ENCODE results near the gene SV2C.
"Not testable (repeated sequence)": the region's sequence is repeated elsewhere in the genome, so short reads cannot be mapped to it uniquely, and the experiment has no call there.

Gene SV2C

DNA sequence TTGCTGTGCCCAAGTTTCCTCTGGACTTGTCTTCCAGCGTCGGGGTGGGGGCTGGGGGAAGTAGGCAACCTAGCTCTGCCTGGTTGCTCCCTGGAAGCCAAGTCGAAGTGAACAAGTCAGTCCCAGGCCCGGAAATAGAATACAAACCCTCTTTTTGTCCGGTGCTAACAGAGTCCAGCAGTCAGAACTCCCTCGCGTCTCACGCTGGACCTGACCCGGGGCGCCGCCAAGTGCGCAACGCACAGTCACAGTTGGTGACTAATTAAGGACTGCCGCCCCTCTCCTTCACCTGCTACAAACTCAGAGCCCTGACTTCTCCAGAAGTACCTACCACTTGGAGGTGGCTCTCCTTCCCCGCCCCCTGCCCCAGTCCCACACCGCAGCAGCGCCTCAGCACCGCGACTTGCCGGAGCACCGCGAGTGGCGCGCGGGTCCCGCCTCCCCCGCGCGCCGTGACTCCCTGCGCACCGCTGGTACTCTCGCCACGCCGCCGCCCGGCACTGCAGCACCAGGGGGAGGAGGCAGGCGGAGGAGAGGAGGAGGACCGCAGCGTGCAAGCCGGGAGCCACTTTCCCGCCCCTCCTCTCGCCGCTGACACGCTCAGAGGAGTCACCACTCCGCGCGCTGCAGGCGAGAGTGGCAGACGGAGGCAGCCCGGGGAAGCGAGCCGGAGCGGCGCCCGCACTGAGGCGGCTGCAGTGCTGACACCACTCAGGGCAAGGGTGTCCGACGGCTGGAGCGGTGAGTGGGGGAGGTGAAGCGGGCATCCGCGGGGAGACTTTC is at the start of gene SV2C:
Gene SV2C, plus strand, starts transcription at position 612 of the 783 bp plus-strand sequence. CDS start 48,368 bp downstream, outside the sequence.
- peaks cover 52 to 66% of the 10 kb centered on the region in 2 donors for H3K27me3 ChIP-seq (ENCODE audit: control insufficient read depth in 1 of 2, insufficient read depth in 2 of 2, low read length in 2 of 2)
- H3K9me3 ChIP-seq (ENCODE audit: control insufficient read depth in 1 of 2, low read length in 2 of 2): no peaks in the 10 kb centered on the region
- peaks cover 7 to 12% of the 10 kb centered on the region in 2 donors for H3K4me1 ChIP-seq (ENCODE audit: control insufficient read depth in 1 of 2, insufficient read depth in 2 of 2, low read length in 2 of 2)
- no peak within 1 kb of the TSS for H3K9ac ChIP-seq (ENCODE audit: low read depth in 1 of 2, low read length in 2 of 2)
- H3K4me3 ChIP-seq (ENCODE audit: low read depth in 1 of 2, low read length in 2 of 2): peak within 1 kb of the TSS in 1 of 2 donors; percentile 38
- no peaks in the 10 kb centered on the region for H3K36me3 ChIP-seq (ENCODE audit: control insufficient read depth in 1 of 2, insufficient read depth in 2 of 2, low read length in 2 of 2)
- H3K27ac ChIP-seq (ENCODE audit: low read depth, low read length): no peak within 1 kb of the TSS

DNA sequence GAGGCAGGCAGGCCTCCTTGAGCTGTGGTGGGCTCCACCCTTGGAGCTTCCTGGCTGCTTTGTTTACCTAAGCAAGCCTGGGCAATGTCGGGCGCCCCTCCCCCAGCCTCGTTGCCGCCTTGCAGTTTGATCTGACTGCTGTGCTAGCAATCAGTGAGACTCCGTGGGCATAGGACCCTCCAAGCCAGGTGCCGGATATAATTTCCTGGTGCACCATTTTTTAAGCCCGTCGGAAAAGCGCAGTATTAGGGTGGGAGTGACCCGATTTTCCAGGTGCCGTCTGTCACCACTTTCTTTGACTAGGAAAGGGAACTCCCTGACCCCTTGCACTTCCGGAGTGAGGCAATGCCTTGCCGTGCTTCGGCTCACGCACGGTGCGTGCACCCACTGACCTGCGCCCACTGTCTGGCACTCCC is 45.4 kb upstream of the SV2C start:
- not testable (repeated sequence) for H3K27me3 ChIP-seq (ENCODE audit: control insufficient read depth in 1 of 2, insufficient read depth in 2 of 2, low read length in 2 of 2)

GRCh38 chr5:76038212-76038611 is 45.0 kb upstream of the SV2C start:
- no peaks in the 10 kb centered on the region for H3K36me3 ChIP-seq (ENCODE audit: control insufficient read depth in 1 of 2, insufficient read depth in 2 of 2, low read length in 2 of 2)
- peak overlapping the region in 1 of 2 donors; percentile 36 for H3K4me3 ChIP-seq (ENCODE audit: low read depth in 1 of 2, low read length in 2 of 2)
- H3K9ac ChIP-seq (ENCODE audit: low read depth in 1 of 2, low read length in 2 of 2): no peak overlapping the region
- H3K27me3 ChIP-seq (ENCODE audit: control insufficient read depth in 1 of 2, insufficient read depth in 2 of 2, low read length in 2 of 2): no peaks in the 10 kb centered on the region
- no peaks in the 10 kb centered on the region for H3K4me1 ChIP-seq (ENCODE audit: control insufficient read depth in 1 of 2, insufficient read depth in 2 of 2, low read length in 2 of 2)
- no peaks in the 10 kb centered on the region for H3K9me3 ChIP-seq (ENCODE audit: control insufficient read depth in 1 of 2, low read length in 2 of 2)
- H3K27ac ChIP-seq (ENCODE audit: low read depth, low read length): no peak overlapping the region

More for the DNA sequence above, 45.4 kb upstream of the SV2C start:
- peak overlapping the region in 1 of 2 donors; percentile 36 for H3K4me3 ChIP-seq (ENCODE audit: low read depth in 1 of 2, low read length in 2 of 2)
- not testable (repeated sequence) for H3K36me3 ChIP-seq (ENCODE audit: control insufficient read depth in 1 of 2, insufficient read depth in 2 of 2, low read length in 2 of 2); H3K27ac ChIP-seq (ENCODE audit: low read depth, low read length); H3K9me3 ChIP-seq (ENCODE audit: control insufficient read depth in 1 of 2, low read length in 2 of 2); H3K9ac ChIP-seq (ENCODE audit: low read depth in 1 of 2, low read length in 2 of 2); H3K4me1 ChIP-seq (ENCODE audit: control insufficient read depth in 1 of 2, insufficient read depth in 2 of 2, low read length in 2 of 2)

DNA sequence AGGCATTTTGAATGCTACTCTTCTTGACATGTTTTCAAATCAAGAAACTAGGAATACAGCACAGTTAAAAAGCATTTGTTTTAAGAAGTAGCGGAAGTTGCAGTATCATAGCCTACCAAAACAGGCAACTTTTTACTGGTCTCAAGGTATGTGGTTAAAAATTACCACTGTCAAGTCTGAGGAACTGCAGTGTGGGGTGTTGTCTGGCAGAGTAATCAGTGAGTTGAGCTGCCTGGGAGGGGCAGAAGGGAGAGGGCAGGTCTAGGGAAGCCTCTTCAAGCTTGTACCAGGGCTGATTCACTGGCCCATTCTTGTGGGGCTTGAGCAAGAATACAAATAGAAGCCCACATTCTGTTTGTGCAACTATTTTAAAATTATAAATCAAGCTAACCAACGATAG is 42.4 kb upstream of the SV2C start:
- H3K9me3 ChIP-seq (ENCODE audit: control insufficient read depth in 1 of 2, low read length in 2 of 2): no peaks in the 10 kb centered on the region
- no peak overlapping the region for H3K4me3 ChIP-seq (ENCODE audit: low read depth in 1 of 2, low read length in 2 of 2)
- H3K27me3 ChIP-seq (ENCODE audit: control insufficient read depth in 1 of 2, insufficient read depth in 2 of 2, low read length in 2 of 2): no peaks in the 10 kb centered on the region
- H3K4me1 ChIP-seq (ENCODE audit: control insufficient read depth in 1 of 2, insufficient read depth in 2 of 2, low read length in 2 of 2): no peaks in the 10 kb centered on the region
- H3K9ac ChIP-seq (ENCODE audit: low read depth in 1 of 2, low read length in 2 of 2): no peak overlapping the region
- H3K36me3 ChIP-seq (ENCODE audit: control insufficient read depth in 1 of 2, insufficient read depth in 2 of 2, low read length in 2 of 2): no peaks in the 10 kb centered on the region
- no peak overlapping the region for H3K27ac ChIP-seq (ENCODE audit: low read depth, low read length)

DNA sequence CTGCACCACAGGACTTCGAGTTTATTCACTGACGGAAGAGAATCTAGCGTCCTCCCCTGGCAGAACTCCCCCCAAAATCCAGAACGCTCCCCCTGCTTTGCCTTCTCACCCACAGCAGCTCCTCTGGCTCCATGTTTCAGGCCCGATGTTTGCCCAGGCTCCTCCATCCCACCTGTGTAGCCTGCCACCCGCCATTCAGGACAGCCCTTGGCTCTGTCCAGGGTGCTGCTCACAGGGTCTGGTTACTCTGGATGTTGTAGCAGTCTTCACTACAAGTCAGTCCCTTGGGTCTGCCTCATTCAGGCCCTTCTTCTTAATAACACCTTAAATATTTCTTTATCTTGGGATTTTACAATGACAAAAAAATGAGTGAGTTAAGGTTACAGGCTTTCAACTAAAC is 41.3 kb upstream of the SV2C start:
- no peaks in the 10 kb centered on the region for H3K36me3 ChIP-seq (ENCODE audit: control insufficient read depth in 1 of 2, insufficient read depth in 2 of 2, low read length in 2 of 2)
- no peaks in the 10 kb centered on the region for H3K27me3 ChIP-seq (ENCODE audit: control insufficient read depth in 1 of 2, insufficient read depth in 2 of 2, low read length in 2 of 2)
- H3K4me3 ChIP-seq (ENCODE audit: low read depth in 1 of 2, low read length in 2 of 2): no peak overlapping the region
- H3K27ac ChIP-seq (ENCODE audit: low read depth, low read length): no peak overlapping the region
- no peaks in the 10 kb centered on the region for H3K9me3 ChIP-seq (ENCODE audit: control insufficient read depth in 1 of 2, low read length in 2 of 2)
- no peak overlapping the region for H3K9ac ChIP-seq (ENCODE audit: low read depth in 1 of 2, low read length in 2 of 2)
- H3K4me1 ChIP-seq (ENCODE audit: control insufficient read depth in 1 of 2, insufficient read depth in 2 of 2, low read length in 2 of 2): no peaks in the 10 kb centered on the region

DNA sequence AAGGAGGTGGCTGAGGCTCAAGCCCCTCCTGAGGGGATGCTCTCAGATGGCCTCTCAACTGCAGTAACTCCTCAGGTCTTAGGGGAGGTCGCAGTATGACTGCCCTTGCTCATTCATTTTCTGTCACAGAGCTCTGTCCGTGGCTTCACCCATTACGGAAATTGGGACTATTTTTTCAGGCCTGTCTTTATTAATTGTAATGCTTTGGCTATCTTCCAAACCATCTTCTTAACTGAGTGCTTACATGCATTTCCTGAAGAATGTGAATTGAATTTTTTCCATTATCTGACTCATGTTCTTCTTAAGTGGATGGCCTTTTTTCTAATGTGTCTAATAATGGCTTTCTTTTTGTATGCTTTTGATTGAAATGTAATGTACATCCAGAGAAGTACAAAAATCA is 36.4 kb upstream of the SV2C start:
- Histone ChIP-seq H3K36me3 (ENCODE audit: control insufficient read depth in 1 of 2, insufficient read depth in 2 of 2, low read length in 2 of 2) (no peaks in the 10 kb centered on the region), H3K9ac (ENCODE audit: low read depth in 1 of 2, low read length in 2 of 2) (no peak overlapping the region), H3K9me3 (ENCODE audit: control insufficient read depth in 1 of 2, low read length in 2 of 2) (no peaks in the 10 kb centered on the region), H3K27ac (ENCODE audit: low read depth, low read length) (no peak overlapping the region), H3K27me3 (ENCODE audit: control insufficient read depth in 1 of 2, insufficient read depth in 2 of 2, low read length in 2 of 2) (no peaks in the 10 kb centered on the region), H3K4me3 (ENCODE audit: low read depth in 1 of 2, low read length in 2 of 2) (no peak overlapping the region), H3K4me1 (ENCODE audit: control insufficient read depth in 1 of 2, insufficient read depth in 2 of 2, low read length in 2 of 2) (no peaks in the 10 kb centered on the region)

DNA sequence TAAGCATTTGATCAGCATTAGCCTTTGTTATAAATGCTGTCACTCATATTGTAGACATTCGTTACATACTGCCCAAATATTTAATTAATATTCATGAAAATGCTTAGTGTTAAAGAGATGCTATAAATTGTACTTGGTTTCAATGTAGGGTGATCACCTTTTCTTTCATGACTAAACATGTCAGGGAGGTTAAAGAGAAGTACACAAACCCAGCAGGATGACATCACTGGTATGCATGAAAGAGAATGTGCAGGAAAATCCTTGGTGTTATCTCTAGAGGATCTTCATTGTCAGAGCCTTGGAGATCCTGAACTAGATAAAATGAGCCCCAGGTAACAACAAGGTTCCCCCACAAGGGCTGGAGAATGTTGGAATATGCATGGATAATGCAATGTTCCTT is 33.0 kb upstream of the SV2C start:
- no peaks in the 10 kb centered on the region for H3K9me3 ChIP-seq (ENCODE audit: control insufficient read depth in 1 of 2, low read length in 2 of 2)
- no peak overlapping the region for H3K9ac ChIP-seq (ENCODE audit: low read depth in 1 of 2, low read length in 2 of 2)
- H3K27me3 ChIP-seq (ENCODE audit: control insufficient read depth in 1 of 2, insufficient read depth in 2 of 2, low read length in 2 of 2): no peaks in the 10 kb centered on the region
- no peak overlapping the region for H3K4me3 ChIP-seq (ENCODE audit: low read depth in 1 of 2, low read length in 2 of 2)
- no peaks in the 10 kb centered on the region for H3K4me1 ChIP-seq (ENCODE audit: control insufficient read depth in 1 of 2, insufficient read depth in 2 of 2, low read length in 2 of 2)
- no peaks in the 10 kb centered on the region for H3K36me3 ChIP-seq (ENCODE audit: control insufficient read depth in 1 of 2, insufficient read depth in 2 of 2, low read length in 2 of 2)
- no peak overlapping the region for H3K27ac ChIP-seq (ENCODE audit: low read depth, low read length)

DNA sequence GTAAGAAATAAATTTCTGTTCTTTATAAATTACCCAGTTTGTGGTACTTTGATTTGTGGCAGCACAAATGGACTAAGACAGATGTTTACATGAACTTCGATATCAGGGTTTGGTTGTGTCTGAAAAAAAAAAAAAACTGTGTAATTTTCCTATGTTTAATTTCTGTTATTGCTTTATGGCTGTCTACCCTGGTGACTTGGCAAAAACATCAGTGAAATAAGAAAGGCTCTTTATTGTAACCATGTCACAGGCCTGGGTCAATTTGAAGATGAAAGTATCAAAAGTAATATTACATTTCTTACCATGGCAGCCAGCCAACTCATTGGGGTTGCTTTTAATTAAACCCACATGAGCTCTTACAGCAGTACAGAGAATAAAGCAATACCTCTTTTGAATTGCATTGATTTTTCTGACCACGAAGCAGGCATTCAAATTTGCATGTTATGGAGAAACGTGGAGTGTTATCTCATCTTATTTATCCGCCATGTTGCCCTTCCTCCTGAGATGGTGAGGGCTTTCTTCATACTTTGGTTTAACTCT is 20.6 kb upstream of the SV2C start:
- Histone ChIP-seq H3K9me3 (ENCODE audit: control insufficient read depth in 1 of 2, low read length in 2 of 2) (no peaks in the 10 kb centered on the region), H3K4me3 (ENCODE audit: low read depth in 1 of 2, low read length in 2 of 2) (no peak overlapping the region), H3K4me1 (ENCODE audit: control insufficient read depth in 1 of 2, insufficient read depth in 2 of 2, low read length in 2 of 2) (peaks cover 4 to 5% of the 10 kb centered on the region in 2 donors), H3K27ac (ENCODE audit: low read depth, low read length) (no peak overlapping the region), H3K9ac (ENCODE audit: low read depth in 1 of 2, low read length in 2 of 2) (no peak overlapping the region), H3K27me3 (ENCODE audit: control insufficient read depth in 1 of 2, insufficient read depth in 2 of 2, low read length in 2 of 2) (no peaks in the 10 kb centered on the region), H3K36me3 (ENCODE audit: control insufficient read depth in 1 of 2, insufficient read depth in 2 of 2, low read length in 2 of 2) (no peaks in the 10 kb centered on the region)

DNA sequence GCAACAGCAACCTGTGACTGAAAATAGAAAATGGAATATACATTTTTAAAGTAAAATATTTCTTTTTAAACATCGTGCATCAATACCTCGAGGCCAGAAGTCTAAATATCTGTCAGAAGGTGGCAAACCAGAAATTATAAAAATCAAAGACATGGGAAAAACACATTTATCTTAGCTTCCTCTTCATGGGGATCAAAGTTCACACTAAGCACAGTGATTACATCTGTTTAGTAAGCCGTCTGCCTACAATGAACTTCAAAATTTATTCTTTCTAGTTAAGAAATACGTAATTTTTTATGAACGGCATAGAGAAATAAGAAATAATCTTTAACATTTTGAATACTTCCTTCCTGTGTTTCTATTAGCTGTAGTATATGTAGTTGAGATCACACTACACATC is 17.9 kb upstream of the SV2C start:
- H3K36me3 ChIP-seq (ENCODE audit: control insufficient read depth in 1 of 2, insufficient read depth in 2 of 2, low read length in 2 of 2): no peaks in the 10 kb centered on the region
- H3K9me3 ChIP-seq (ENCODE audit: control insufficient read depth in 1 of 2, low read length in 2 of 2): no peaks in the 10 kb centered on the region
- H3K4me3 ChIP-seq (ENCODE audit: low read depth in 1 of 2, low read length in 2 of 2): no peak overlapping the region
- no peak overlapping the region for H3K9ac ChIP-seq (ENCODE audit: low read depth in 1 of 2, low read length in 2 of 2)
- no peaks in the 10 kb centered on the region for H3K27me3 ChIP-seq (ENCODE audit: control insufficient read depth in 1 of 2, insufficient read depth in 2 of 2, low read length in 2 of 2)
- peaks cover 4 to 5% of the 10 kb centered on the region in 2 donors for H3K4me1 ChIP-seq (ENCODE audit: control insufficient read depth in 1 of 2, insufficient read depth in 2 of 2, low read length in 2 of 2)
- no peak overlapping the region for H3K27ac ChIP-seq (ENCODE audit: low read depth, low read length)

DNA sequence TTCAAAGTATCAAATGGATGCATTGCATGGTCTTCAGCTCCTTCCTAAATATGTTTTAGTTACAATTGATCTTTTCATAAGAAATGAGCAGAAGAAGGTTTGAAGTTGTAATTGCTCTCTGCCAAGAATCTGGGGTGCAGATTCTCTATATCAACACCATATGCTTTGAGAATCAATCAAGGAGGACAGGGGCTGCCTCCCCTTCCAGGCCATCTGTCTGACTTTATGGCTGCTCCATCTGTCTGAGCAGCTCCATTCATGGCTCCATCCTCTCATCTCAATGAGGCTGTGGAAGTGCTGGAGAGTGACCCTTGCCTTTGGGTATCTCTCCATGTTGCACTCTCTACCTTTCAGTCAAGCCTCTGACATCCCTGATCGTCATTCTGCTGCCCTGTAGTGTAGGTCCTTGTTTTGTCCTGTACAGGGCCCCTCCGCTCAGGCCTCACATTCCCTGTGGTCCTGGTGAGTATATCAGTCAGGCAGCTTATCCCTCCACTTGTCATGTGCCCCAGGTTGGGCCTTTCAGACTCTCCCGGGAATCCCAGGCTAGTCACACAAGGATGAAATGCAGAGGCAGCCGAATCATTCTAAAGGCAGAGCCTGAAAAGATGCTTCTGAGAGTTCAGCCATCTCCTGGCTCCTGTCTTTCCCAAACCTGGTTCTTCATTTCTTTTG is 14.0 kb upstream of the SV2C start:
- Histone ChIP-seq H3K4me3 (ENCODE audit: low read depth in 1 of 2, low read length in 2 of 2) (no peak overlapping the region), H3K9me3 (ENCODE audit: control insufficient read depth in 1 of 2, low read length in 2 of 2) (no peaks in the 10 kb centered on the region), H3K9ac (ENCODE audit: low read depth in 1 of 2, low read length in 2 of 2) (no peak overlapping the region), H3K27me3 (ENCODE audit: control insufficient read depth in 1 of 2, insufficient read depth in 2 of 2, low read length in 2 of 2) (no peaks in the 10 kb centered on the region), H3K36me3 (ENCODE audit: control insufficient read depth in 1 of 2, insufficient read depth in 2 of 2, low read length in 2 of 2) (no peaks in the 10 kb centered on the region), H3K4me1 (ENCODE audit: control insufficient read depth in 1 of 2, insufficient read depth in 2 of 2, low read length in 2 of 2) (peaks cover 0 to 4% of the 10 kb centered on the region in 2 donors), H3K27ac (ENCODE audit: low read depth, low read length) (no peak overlapping the region)
